Neural progenitor cell (in vitro differentiated cells): Measurements from ENCODE around the gene MAPRE3.

ENCODE experiments used
- CTCF ChIP-seq: fragments of 200-600 bp; sonication (generic); IDR thresholded peaks from 2 replicates; pipeline ENCODE4 v1.5.1; 2017; ENCODE audit warnings: antibody characterized with exemption, mild to moderate bottlenecking
- EZH2 ChIP-seq: fragments of 200-600 bp; sonication (generic); IDR thresholded peaks from 2 replicates; pipeline ENCODE4 v1.6.1; 2017; ENCODE audit warnings: antibody characterized with exemption, mild to moderate bottlenecking, moderate library complexity
- EZH2phosphoT487 ChIP-seq: fragments of 200-600 bp; sonication (generic); IDR thresholded peaks from 2 replicates; pipeline ENCODE4 v1.6.1; 2017; ENCODE audit warnings: antibody characterized with exemption

GRCh38 chr2:27025861-27026851 lies 55.7 kb downstream of the MAPRE3 start:
- TF ChIP-seq CTCF, result no peak
- no peak for TF ChIP-seq EZH2
- TF ChIP-seq EZH2phosphoT487, result no peak
